Measurements from ENCODE around the gene PLXNB1.

DNA sequence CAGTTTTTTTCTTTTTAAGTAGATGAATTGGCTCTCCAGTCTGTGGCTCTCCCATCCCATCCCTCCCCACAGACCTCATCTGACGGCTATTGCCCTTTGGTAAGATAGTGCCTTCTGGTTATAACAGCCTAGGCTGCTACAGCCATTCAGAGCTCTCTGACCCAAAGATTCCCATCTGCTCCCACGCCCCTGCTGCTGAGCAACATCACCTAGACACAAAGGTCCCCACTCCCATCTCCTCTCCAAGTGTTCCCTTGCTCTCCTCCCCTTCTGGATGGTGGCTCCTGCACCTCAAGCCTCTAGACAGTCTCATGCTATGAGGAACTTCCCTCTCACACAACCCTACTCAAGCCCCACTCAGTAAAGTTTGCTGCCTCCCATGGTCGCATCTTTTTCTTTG lies 34.2 kb downstream of the PLXNB1 start:
- no peak for TF ChIP-seq EZH2 (IDR thresholded peaks at IDR 0.05)
- no peak for TF ChIP-seq POLR2AphosphoS5 (IDR thresholded peaks at IDR 0.05; ENCODE audit: borderline replicate concordance, low read depth, low read length)
- TF ChIP-seq FOXP2 (optimal IDR thresholded peaks at IDR 0.05; ENCODE audit: control extremely low read depth, extremely low read length, insufficient read depth): no peak
